ENCODE results near the gene HOXC13. TPM values are rescaled to one million over a fixed set of nuclear protein-coding genes. Genes with fewer than 3 reads are reported as not detected.

Gene HOXC13
- total and polyA plus RNA-seq, 9 of the 15 experiments (the other 6 are each of a cell fraction or from before 2014, with no cell fraction given) = 0.03 to 0.29 (median 0.17) TPM; not detected in 2

DNA sequence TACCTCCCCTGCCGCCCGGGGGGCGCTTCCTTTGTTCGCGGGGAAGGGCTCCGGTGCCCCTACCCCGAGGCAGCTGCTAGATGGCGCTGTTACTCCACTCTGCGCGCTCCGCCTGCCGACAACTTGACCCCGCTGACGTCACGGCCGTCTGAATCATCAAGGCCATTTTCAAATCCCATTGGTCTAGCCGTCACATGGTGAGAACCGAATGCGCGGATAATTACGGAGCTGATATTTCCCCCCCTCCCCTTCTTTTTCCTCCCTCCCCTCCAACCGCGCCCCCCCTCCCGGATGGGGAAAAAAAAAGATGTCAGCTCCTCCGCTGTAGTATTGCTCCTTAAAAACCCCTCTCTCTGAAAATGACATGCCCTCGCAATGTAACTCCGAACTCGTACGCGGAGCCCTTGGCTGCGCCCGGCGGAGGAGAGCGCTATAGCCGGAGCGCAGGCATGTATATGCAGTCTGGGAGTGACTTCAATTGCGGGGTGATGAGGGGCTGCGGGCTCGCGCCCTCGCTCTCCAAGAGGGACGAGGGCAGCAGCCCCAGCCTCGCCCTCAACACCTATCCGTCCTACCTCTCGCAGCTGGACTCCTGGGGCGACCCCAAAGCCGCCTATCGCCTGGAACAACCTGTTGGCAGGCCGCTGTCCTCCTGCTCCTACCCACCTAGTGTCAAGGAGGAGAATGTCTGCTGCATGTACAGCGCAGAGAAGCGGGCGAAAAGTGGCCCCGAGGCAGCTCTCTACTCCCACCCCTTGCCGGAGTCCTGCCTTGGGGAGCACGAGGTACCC is 46.5 kb downstream of the HOXC13 start, which contains the start of gene HOXC10 (continued):
- TF ChIP-seq CUX1 (CRISPR knock-in tag; IDR thresholded peaks at IDR 0.05) (no peak), ZNF778 (CRISPR knock-in tag; IDR thresholded peaks at IDR 0.05) (no peak), ATF7 (IDR thresholded peaks at IDR 0.05) (peak; percentile 71), SPI1 (IDR thresholded peaks at IDR 0.05; ENCODE audit: borderline replicate concordance, low read depth, low read length) (no peak), BRD4 (IDR thresholded peaks at IDR 0.05) (no peak), PTRF (tag; IDR thresholded peaks at IDR 0.05) (no peak), SMAD4 (CRISPR knock-in tag; conservative IDR thresholded peaks at IDR 0.05) (no peak), XRCC3 (IDR thresholded peaks at IDR 0.05) (no peak), ZFP36 (IDR thresholded peaks at IDR 0.05; ENCODE audit: low read depth, low read length, partially characterized antibody) (no peak), RB1 (IDR thresholded peaks at IDR 0.05; ENCODE audit: low read depth) (peak; percentile 84), FOXJ3 (CRISPR knock-in tag; IDR thresholded peaks at IDR 0.05) (no peak), MED1 (CRISPR knock-in tag; IDR thresholded peaks at IDR 0.05; ENCODE audit: borderline replicate concordance) (no peak), ZKSCAN1 (IDR thresholded peaks at IDR 0.05; ENCODE audit: low read depth, low read length) (0 out of 2 replicates have a peak, but pooled peaks have one; percentile 38), RBM39 (optimal IDR thresholded peaks at IDR 0.05; ENCODE audit: low read depth, low read length) (no peak), ZKSCAN3 (CRISPR knock-in tag; IDR thresholded peaks at IDR 0.05) (no peak), GTF2F1 (IDR thresholded peaks at IDR 0.05; ENCODE audit: low read depth, low read length) (no peak)
- TF ChIP-seq, protein P1, sequence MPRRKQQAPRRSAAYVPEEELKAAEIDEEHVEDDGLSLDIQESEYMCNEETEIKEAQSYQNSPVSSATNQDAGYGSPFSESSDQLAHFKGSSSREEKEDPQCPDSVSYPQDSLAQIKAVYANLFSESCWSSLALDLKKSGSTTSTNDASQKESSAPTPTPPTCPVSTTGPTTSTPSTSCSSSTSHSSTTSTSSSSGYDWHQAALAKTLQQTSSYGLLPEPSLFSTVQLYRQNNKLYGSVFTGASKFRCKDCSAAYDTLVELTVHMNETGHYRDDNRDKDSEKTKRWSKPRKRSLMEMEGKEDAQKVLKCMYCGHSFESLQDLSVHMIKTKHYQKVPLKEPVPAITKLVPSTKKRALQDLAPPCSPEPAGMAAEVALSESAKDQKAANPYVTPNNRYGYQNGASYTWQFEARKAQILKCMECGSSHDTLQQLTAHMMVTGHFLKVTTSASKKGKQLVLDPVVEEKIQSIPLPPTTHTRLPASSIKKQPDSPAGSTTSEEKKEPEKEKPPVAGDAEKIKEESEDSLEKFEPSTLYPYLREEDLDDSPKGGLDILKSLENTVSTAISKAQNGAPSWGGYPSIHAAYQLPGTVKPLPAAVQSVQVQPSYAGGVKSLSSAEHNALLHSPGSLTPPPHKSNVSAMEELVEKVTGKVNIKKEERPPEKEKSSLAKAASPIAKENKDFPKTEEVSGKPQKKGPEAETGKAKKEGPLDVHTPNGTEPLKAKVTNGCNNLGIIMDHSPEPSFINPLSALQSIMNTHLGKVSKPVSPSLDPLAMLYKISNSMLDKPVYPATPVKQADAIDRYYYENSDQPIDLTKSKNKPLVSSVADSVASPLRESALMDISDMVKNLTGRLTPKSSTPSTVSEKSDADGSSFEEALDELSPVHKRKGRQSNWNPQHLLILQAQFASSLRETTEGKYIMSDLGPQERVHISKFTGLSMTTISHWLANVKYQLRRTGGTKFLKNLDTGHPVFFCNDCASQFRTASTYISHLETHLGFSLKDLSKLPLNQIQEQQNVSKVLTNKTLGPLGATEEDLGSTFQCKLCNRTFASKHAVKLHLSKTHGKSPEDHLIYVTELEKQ (CRISPR knock-in tag; IDR thresholded peaks at IDR 0.05) = no peak

Data from K562 (cell line).